Mesenchymal stem cell (in vitro differentiated cells and primary cell): ENCODE data around the gene ARFGAP1.

Experiments used
- DNase-seq: peaks from one replicate; pipeline ENCODE4 v3.0.0-alpha.2; 2013
- H2AFZ ChIP-seq: one replicate; pipeline ENCODE4 v1.6.1; 2013; ENCODE audit warnings: low read depth, mild to moderate bottlenecking, control low read depth, inconsistent platforms, low read length, moderate library complexity
- H2AK5ac ChIP-seq: 2 replicates; pipeline ENCODE4 v1.6.1; 2013; ENCODE audit warnings: low read length, moderate library complexity, mild to moderate bottlenecking, inconsistent platforms; ENCODE audit not compliant: severe bottlenecking
- H2BK120ac ChIP-seq: one replicate; pipeline ENCODE4 v1.6.1; 2013; ENCODE audit warnings: low read depth, mild to moderate bottlenecking, inconsistent platforms, low read length, moderate library complexity
- H2BK12ac ChIP-seq, 2 experiments: one replicate each; pipeline ENCODE4 v1.6.1; 2013; ENCODE audit warnings: inconsistent platforms in 2 of 2, low read length in 2 of 2, mild to moderate bottlenecking in 2 of 2, moderate library complexity in 2 of 2, control low read depth in 1 of 2
- H2BK15ac ChIP-seq: one replicate; pipeline ENCODE4 v1.6.1; 2013; ENCODE audit warnings: mild to moderate bottlenecking, low read depth, inconsistent platforms; ENCODE audit not compliant: poor library complexity, severe bottlenecking
- H2BK5ac ChIP-seq: 2 replicates; pipeline ENCODE4 v1.6.1; 2013; ENCODE audit warnings: low read depth, mild to moderate bottlenecking, low read length, control low read depth, inconsistent platforms; ENCODE audit not compliant: poor library complexity, severe bottlenecking
- H3K14ac ChIP-seq, 2 experiments: one replicate each; pipeline ENCODE4 v1.6.1; 2013; ENCODE audit warnings: inconsistent platforms in 2 of 2, low read length in 2 of 2, control low read depth in 1 of 2, mild to moderate bottlenecking in 1 of 2, moderate library complexity in 1 of 2
- H3K18ac ChIP-seq, 2 experiments: one replicate each; pipeline ENCODE4 v1.6.1; 2013; ENCODE audit warnings: inconsistent platforms in 2 of 2, low read length in 2 of 2, control low read depth in 1 of 2, low read depth in 1 of 2, mild to moderate bottlenecking in 1 of 2
- H3K23ac ChIP-seq, 2 experiments: one replicate each; pipeline ENCODE4 v1.6.1; 2013; ENCODE audit warnings: inconsistent platforms in 2 of 2, low read length in 2 of 2, mild to moderate bottlenecking in 2 of 2, moderate library complexity in 2 of 2, control low read depth in 1 of 2
- H3K27ac ChIP-seq: 2 replicates; pipeline ENCODE4 v1.5.1; 2013; ENCODE audit warnings: mild to moderate bottlenecking, moderate library complexity, low read length, control low read depth, inconsistent platforms; ENCODE audit not compliant: poor library complexity, severe bottlenecking
- H3K27me3 ChIP-seq, 2 experiments: 2 replicates each; pipeline versions ENCODE4 v1.6.1 to v1.7.0; 2013; ENCODE audit warnings: low read length in 2 of 2, mild to moderate bottlenecking in 2 of 2, moderate library complexity in 2 of 2, control low read depth in 1 of 2, inconsistent platforms in 1 of 2; ENCODE audit not compliant: control insufficient read depth in 1 of 2, insufficient read depth in 1 of 2
- H3K36me3 ChIP-seq, 2 experiments: 2 replicates each; pipeline versions ENCODE4 v1.6.1 to v1.7.0; 2013; ENCODE audit warnings: low read length in 2 of 2, control low read depth in 1 of 2, inconsistent platforms in 1 of 2, low read depth in 1 of 2, mild to moderate bottlenecking in 1 of 2; ENCODE audit not compliant: insufficient read depth in 2 of 2, control insufficient read depth in 1 of 2
- H3K4ac ChIP-seq, 2 experiments: one replicate each; pipeline ENCODE4 v1.6.1; 2013; ENCODE audit warnings: inconsistent platforms in 2 of 2, low read length in 2 of 2, mild to moderate bottlenecking in 2 of 2, moderate library complexity in 2 of 2, control low read depth in 1 of 2, low read depth in 1 of 2
- H3K4me1 ChIP-seq: 2 replicates; pipeline ENCODE4 v1.6.1; 2013; ENCODE audit warnings: low read depth, low read length, control low read depth; ENCODE audit not compliant: control insufficient read depth, insufficient read depth
- H3K4me2 ChIP-seq: 2 replicates; pipeline ENCODE4 v1.6.1; 2013; ENCODE audit warnings: low read length, mild to moderate bottlenecking, inconsistent platforms; ENCODE audit not compliant: poor library complexity, severe bottlenecking
- H3K4me3 ChIP-seq, 2 experiments: 2 replicates each; pipeline versions ENCODE4 v1.5.1 to v1.7.0; 2013; ENCODE audit warnings: low read length in 2 of 2, mild to moderate bottlenecking in 2 of 2, control low read depth in 1 of 2, low read depth in 1 of 2; ENCODE audit not compliant: insufficient read depth in 1 of 2
- H3K79me1 ChIP-seq: replicated peaks from 2 replicates; pipeline ENCODE4 v1.6.1; 2013; ENCODE audit warnings: mild to moderate bottlenecking, control low read depth, low read length, inconsistent platforms; ENCODE audit not compliant: poor library complexity, severe bottlenecking
- H3K9ac ChIP-seq: 2 replicates; pipeline ENCODE4 v1.7.0; 2013; ENCODE audit warnings: mild to moderate bottlenecking, low read length, moderate library complexity
- H3K9me3 ChIP-seq: 2 replicates; pipeline ENCODE4 v1.7.0; 2013; ENCODE audit warnings: mild to moderate bottlenecking, low read length; ENCODE audit not compliant: control insufficient read depth
- H4K8ac ChIP-seq: one replicate; pipeline ENCODE4 v1.6.1; 2013; ENCODE audit warnings: inconsistent platforms, mild to moderate bottlenecking, low read length, moderate library complexity
- H4K91ac ChIP-seq: one replicate; pipeline ENCODE4 v1.6.1; 2013; ENCODE audit warnings: mild to moderate bottlenecking, low read length, inconsistent platforms
- WGBS: methylation state at CpG from one replicate; pipeline ENCODE4 v1.1.7; 2013; ENCODE audit warnings: mixed read lengths; 5-methylcytosine and 5-hydroxymethylcytosine counted together

The ARFGAP1 gene

GRCh38 chr20:63320041-63320511, 47.5 kb downstream of the ARFGAP1 start:
- Histone ChIP-seq H3K27ac (no peak overlapping the region), H3K18ac (no peak overlapping the region), H3K14ac (no peak overlapping the region), H3K4ac (no peak overlapping the region), H3K9ac (no peak overlapping the region), H3K27me3 (peaks cover 21 to 67% of the 10 kb centered on the region in 2 experiments), H3K36me3 (no peaks in the 10 kb centered on the region), H2BK12ac (no peak overlapping the region), H4K8ac (no peak overlapping the region), H2BK120ac (no peak overlapping the region), H2BK15ac (no peak overlapping the region), H3K4me2 (no peak overlapping the region), H3K79me1 (no peaks in the 10 kb centered on the region), H2AFZ (no peak overlapping the region), H3K9me3 (no peaks in the 10 kb centered on the region), H3K23ac (no peak overlapping the region), H3K4me1 (no peaks in the 10 kb centered on the region), H2BK5ac (no peak overlapping the region), H3K4me3 (peak overlapping the region in 1 of 2 experiments; percentile 1), H4K91ac (no peak overlapping the region), H2AK5ac (no peak overlapping the region)
- DNase-seq = no peak
- WGBS = 84% methylated on average over 23 of the region's 23 CpGs

GRCh38 chr20:63320616-63321147, 48.1 kb downstream of the ARFGAP1 start:
- Histone ChIP-seq H2AFZ (no peak overlapping the region), H3K14ac (no peak overlapping the region), H3K79me1 (no peaks in the 10 kb centered on the region), H4K91ac (no peak overlapping the region), H3K27ac (no peak overlapping the region), H3K4me2 (no peak overlapping the region), H2BK5ac (no peak overlapping the region), H3K4me1 (no peaks in the 10 kb centered on the region), H2BK12ac (no peak overlapping the region), H3K18ac (no peak overlapping the region), H3K9me3 (no peaks in the 10 kb centered on the region), H3K9ac (no peak overlapping the region), H3K4me3 (no peak overlapping the region), H3K4ac (no peak overlapping the region), H3K36me3 (no peaks in the 10 kb centered on the region), H2AK5ac (no peak overlapping the region), H2BK120ac (no peak overlapping the region), H2BK15ac (no peak overlapping the region), H3K27me3 (peaks cover 21 to 64% of the 10 kb centered on the region in 2 experiments), H3K23ac (no peak overlapping the region), H4K8ac (no peak overlapping the region)
- WGBS = 63% methylated on average over 10 of the region's 10 CpGs
- DNase-seq = no peak

GRCh38 chr20:63321148-63321831, 48.7 kb downstream of the ARFGAP1 start:
- peaks cover 21 to 64% of the 10 kb centered on the region in 2 experiments for H3K27me3 ChIP-seq
- no peak overlapping the region for H3K27ac ChIP-seq
- no peak overlapping the region for H2AFZ ChIP-seq
- no peak overlapping the region for H3K4ac ChIP-seq
- no peaks in the 10 kb centered on the region for H3K36me3 ChIP-seq
- no peak overlapping the region for H3K4me3 ChIP-seq
- H3K23ac ChIP-seq = no peak overlapping the region
- no peak overlapping the region for H2BK15ac ChIP-seq
- no peaks in the 10 kb centered on the region for H3K4me1 ChIP-seq
- H2BK5ac ChIP-seq = no peak overlapping the region
- no peak overlapping the region for H2AK5ac ChIP-seq
- no peak for DNase-seq
- H2BK120ac ChIP-seq = no peak overlapping the region
- no peaks in the 10 kb centered on the region for H3K79me1 ChIP-seq
- no peak overlapping the region for H3K9ac ChIP-seq
- no peak overlapping the region for H3K14ac ChIP-seq
- no peak overlapping the region for H2BK12ac ChIP-seq
- H4K91ac ChIP-seq = no peak overlapping the region
- no peak overlapping the region for H4K8ac ChIP-seq
- no peak overlapping the region for H3K18ac ChIP-seq
- H3K9me3 ChIP-seq = no peaks in the 10 kb centered on the region
- WGBS = 82% methylated on average over 20 of the region's 20 CpGs
- H3K4me2 ChIP-seq = no peak overlapping the region

- WGBS = 87% methylated on average over 34 of the region's 34 CpGs
Observed at GRCh38 chr20:63322146-63322932, 49.7 kb downstream of the ARFGAP1 start.

More at GRCh38 chr20:63322146-63322932, 49.7 kb downstream of the ARFGAP1 start:
- no peak overlapping the region for H3K23ac ChIP-seq
- no peak overlapping the region for H2BK15ac ChIP-seq
- no peak overlapping the region for H2BK5ac ChIP-seq
- H2AK5ac ChIP-seq = no peak overlapping the region
- no peaks in the 10 kb centered on the region for H3K79me1 ChIP-seq
- H2BK120ac ChIP-seq = no peak overlapping the region
- no peak for DNase-seq
- H3K27me3 ChIP-seq = peaks cover 21 to 58% of the 10 kb centered on the region in 2 experiments
- no peak overlapping the region for H2BK12ac ChIP-seq
- no peak overlapping the region for H3K18ac ChIP-seq
- H3K27ac ChIP-seq = no peak overlapping the region
- no peak overlapping the region for H3K4ac ChIP-seq
- no peaks in the 10 kb centered on the region for H3K4me1 ChIP-seq
- H3K36me3 ChIP-seq = no peaks in the 10 kb centered on the region
- no peak overlapping the region for H2AFZ ChIP-seq
- no peak overlapping the region for H3K14ac ChIP-seq
- no peak overlapping the region for H3K4me3 ChIP-seq
- H3K9me3 ChIP-seq = no peaks in the 10 kb centered on the region
- H4K8ac ChIP-seq = no peak overlapping the region
- H3K9ac ChIP-seq = no peak overlapping the region
- H4K91ac ChIP-seq = no peak overlapping the region
- H3K4me2 ChIP-seq = no peak overlapping the region
